Measurements from ENCODE around the gene ADPRH.

Gene ADPRH

DNA sequence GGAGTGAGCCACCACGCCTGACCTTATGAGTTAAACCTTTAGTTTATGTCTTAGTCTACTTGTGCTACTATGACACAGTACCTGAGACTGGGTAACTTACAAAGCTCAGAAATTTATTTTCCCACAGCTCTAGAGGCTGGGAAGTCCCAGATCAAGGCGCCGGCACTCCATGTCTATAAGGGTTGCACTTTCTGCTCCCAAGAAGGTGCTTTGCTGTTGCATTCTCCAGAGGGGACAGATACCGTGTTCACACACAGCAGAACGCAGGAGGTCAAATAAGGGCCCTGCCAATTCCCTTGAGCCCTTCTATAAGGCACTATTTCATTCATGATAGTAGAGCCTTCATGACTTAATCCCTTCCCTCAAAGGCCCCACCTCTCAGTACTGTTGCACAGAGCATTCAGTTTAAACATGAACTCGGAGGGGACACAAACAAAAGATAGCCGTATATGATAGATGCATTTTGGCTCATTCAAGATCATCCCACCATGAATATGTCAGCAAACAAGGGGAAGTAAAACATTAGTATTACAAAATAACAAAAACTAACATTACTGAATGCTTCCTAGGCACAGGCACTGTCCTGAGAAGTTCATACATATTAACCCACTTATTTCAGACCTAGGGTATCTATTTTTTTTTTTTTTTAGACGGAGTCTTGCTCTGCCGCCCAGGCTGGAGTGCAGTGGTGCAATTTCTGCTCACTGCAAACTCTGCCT, 44.9 kb downstream of the ADPRH start:
- in situ Hi-C loops (cut with HindIII; ENCODE audit: low pct_ligation_motif_present, low sequenced_read_pairs), result no loop called here

DNA sequence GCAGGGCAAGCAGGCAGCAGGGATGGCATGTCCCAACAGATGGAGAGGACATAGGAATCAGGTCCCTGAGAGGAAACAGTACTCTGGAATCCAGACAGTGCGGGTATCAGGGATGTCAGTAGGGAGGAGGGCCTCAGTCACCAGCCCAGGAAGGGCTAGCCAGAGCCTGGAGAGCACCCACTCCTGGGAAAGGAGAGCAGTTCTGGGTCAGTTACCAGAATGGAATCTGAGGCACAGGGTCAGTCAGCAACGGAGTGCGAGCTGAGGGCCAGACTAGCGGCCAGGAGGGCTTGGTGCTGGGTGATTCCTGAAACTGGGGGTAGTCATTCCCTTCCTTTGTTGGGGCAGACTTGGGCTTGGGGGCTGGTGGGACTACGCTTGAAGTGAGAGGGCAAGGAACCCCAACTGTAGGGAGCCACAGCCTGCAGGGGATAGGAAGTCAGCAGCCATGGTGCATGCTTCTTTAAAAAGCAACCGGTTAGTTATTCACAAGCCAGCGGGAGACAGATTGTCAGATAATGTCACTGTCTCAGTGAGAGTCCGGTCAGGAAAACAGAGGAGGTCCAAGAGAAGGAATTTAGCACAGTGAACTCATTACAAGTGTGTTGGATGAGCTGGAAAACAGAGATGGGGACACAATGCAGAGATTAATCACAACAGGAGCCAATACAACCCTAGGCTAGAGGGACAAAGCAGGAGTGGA, 46.3 kb downstream of the ADPRH start:
- no peak overlapping the region for H3K4me3 ChIP-seq (ENCODE audit: low read depth, low read length)
- in situ Hi-C loops (cut with HindIII; ENCODE audit: low pct_ligation_motif_present, low sequenced_read_pairs), result no loop called here
- TF ChIP-seq, protein P1, sequence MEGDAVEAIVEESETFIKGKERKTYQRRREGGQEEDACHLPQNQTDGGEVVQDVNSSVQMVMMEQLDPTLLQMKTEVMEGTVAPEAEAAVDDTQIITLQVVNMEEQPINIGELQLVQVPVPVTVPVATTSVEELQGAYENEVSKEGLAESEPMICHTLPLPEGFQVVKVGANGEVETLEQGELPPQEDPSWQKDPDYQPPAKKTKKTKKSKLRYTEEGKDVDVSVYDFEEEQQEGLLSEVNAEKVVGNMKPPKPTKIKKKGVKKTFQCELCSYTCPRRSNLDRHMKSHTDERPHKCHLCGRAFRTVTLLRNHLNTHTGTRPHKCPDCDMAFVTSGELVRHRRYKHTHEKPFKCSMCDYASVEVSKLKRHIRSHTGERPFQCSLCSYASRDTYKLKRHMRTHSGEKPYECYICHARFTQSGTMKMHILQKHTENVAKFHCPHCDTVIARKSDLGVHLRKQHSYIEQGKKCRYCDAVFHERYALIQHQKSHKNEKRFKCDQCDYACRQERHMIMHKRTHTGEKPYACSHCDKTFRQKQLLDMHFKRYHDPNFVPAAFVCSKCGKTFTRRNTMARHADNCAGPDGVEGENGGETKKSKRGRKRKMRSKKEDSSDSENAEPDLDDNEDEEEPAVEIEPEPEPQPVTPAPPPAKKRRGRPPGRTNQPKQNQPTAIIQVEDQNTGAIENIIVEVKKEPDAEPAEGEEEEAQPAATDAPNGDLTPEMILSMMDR (IDR thresholded peaks at IDR 0.05; ENCODE audit: low read depth, low read length, missing control alignments), result no peak
- no peak for DNase-seq
- H3K27ac ChIP-seq, result no peak overlapping the region
- no peaks in the 10 kb centered on the region for H3K36me3 ChIP-seq (replicated peaks)
- H3K27me3 ChIP-seq (replicated peaks), result no peaks in the 10 kb centered on the region

More for the DNA sequence above, 44.9 kb downstream of the ADPRH start:
- TF ChIP-seq, protein P1 (IDR thresholded peaks at IDR 0.05; ENCODE audit: low read depth, low read length, missing control alignments), result no peak
- H3K27ac ChIP-seq, result no peak overlapping the region
- no peaks in the 10 kb centered on the region for H3K27me3 ChIP-seq (replicated peaks)
- DNase-seq, result no peak
- no peak overlapping the region for H3K4me3 ChIP-seq (ENCODE audit: low read depth, low read length)
- no peaks in the 10 kb centered on the region for H3K36me3 ChIP-seq (replicated peaks)

- Histone ChIP-seq H3K27ac (no peak overlapping the region), H3K27me3 (replicated peaks) (no peaks in the 10 kb centered on the region), H3K36me3 (replicated peaks) (no peaks in the 10 kb centered on the region), H3K4me3 (ENCODE audit: low read depth, low read length) (no peak overlapping the region)
- TF ChIP-seq, protein P1 (IDR thresholded peaks at IDR 0.05; ENCODE audit: low read depth, low read length, missing control alignments), result no peak
- in situ Hi-C loops (cut with HindIII; ENCODE audit: low pct_ligation_motif_present, low sequenced_read_pairs), result no loop called here
- no peak for DNase-seq
Measured at GRCh38 chr3:119626196-119626595, 46.9 kb downstream of the ADPRH start.

DNA sequence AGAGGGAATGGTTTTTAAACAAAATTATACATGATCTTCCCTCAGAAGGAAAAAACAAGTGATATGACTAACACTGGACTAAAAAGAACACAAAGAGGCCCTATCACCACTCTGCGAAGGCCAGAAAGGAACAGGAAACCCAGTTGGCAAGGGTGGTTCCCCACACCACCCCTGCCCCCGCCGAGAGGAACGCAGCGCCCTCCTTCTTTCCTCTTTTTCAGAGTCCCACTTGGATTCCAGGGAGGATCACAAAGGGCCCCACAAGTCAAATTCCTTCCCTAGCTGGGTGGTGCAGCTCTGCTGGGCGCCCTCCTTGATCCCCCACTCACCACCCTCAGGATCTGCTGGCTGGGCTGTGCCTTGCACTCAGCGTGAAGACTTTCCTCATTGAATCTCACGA, 48.2 kb downstream of the ADPRH start:
- no peak for DNase-seq
- in situ Hi-C loops (cut with HindIII; ENCODE audit: low pct_ligation_motif_present, low sequenced_read_pairs), result no loop called here
- Histone ChIP-seq H3K27ac (no peak overlapping the region), H3K4me3 (ENCODE audit: low read depth, low read length) (no peak overlapping the region), H3K27me3 (replicated peaks) (no peaks in the 10 kb centered on the region), H3K36me3 (replicated peaks) (no peaks in the 10 kb centered on the region)
- TF ChIP-seq, protein P1 (IDR thresholded peaks at IDR 0.05; ENCODE audit: low read depth, low read length, missing control alignments), result no peak

DNA sequence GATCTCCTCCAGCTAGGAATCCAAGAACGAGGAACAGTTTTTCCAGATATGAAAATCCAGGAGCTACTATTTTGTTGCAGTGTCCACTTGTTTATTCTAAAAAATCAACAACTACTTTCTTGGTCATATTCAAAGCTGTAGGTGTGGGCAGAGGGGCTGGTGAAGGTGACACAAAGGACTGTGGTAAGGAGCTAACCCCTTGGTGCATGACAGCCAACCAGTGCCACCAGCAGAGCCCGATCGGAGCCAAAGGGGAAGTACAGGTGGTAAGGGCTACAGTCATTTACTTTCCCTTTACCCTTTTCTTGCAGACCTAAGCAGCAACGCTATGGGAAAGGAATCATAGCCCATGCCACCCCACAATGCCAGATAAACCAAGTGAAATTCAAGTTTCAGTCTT, 49.1 kb downstream of the ADPRH start:
- Histone ChIP-seq H3K27ac (no peak overlapping the region), H3K4me3 (ENCODE audit: low read depth, low read length) (no peak overlapping the region), H3K27me3 (replicated peaks) (no peaks in the 10 kb centered on the region), H3K36me3 (replicated peaks) (no peaks in the 10 kb centered on the region)
- TF ChIP-seq, protein P1 (IDR thresholded peaks at IDR 0.05; ENCODE audit: low read depth, low read length, missing control alignments), result no peak
- in situ Hi-C loops (cut with HindIII; ENCODE audit: low pct_ligation_motif_present, low sequenced_read_pairs), result no loop called here
- DNase-seq, result no peak

Measured in brain microvascular endothelial cell (primary cell).